GM21528 (cell line): ENCODE results near the gene FER.
A peak's percentile ranks its signal among the peaks of the same experiment; 100 is the strongest.
"Not testable (repeated sequence)": the region's sequence is repeated elsewhere in the genome, so short reads cannot be mapped to it uniquely, and the experiment has no call there.

Source experiments
- ATAC-seq: cut with Tn5 transposase; IDR thresholded peaks from one replicate; pipeline ENCODE4 v1.9.1; 2021; ENCODE audit warnings: mild to moderate bottlenecking, moderate library complexity; ENCODE audit not compliant: unreplicated experiment, low FRiP score

The FER gene

DNA sequence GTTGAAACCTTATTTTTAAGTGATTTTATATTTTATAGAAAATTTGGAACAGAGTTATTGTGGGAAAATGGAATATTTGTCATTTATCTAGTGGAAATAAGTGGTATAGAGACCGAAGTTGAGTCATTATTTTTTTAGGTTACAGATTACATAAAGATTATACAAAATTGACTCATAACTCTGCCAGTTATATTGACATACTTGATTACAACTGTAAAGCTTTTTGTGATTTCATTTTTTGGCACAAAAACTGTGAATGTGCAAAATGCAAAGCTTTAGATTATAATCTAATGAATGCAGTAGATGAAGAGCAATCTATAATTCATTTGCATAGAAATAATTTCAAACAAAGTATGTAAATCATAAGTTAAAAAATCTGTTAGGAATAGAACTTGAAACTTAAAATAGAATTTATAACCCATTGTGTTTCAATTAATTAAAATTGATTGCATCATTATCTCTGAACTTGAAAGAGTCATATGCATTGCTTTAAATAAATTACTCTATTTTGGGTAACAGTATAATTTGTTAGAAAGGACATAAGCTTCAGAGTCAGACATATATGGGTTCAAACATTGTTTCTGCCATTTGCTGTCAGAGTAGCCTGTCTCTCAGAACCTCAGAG lies 280.4 kb downstream of the FER start:
- no peak for ATAC-seq

DNA sequence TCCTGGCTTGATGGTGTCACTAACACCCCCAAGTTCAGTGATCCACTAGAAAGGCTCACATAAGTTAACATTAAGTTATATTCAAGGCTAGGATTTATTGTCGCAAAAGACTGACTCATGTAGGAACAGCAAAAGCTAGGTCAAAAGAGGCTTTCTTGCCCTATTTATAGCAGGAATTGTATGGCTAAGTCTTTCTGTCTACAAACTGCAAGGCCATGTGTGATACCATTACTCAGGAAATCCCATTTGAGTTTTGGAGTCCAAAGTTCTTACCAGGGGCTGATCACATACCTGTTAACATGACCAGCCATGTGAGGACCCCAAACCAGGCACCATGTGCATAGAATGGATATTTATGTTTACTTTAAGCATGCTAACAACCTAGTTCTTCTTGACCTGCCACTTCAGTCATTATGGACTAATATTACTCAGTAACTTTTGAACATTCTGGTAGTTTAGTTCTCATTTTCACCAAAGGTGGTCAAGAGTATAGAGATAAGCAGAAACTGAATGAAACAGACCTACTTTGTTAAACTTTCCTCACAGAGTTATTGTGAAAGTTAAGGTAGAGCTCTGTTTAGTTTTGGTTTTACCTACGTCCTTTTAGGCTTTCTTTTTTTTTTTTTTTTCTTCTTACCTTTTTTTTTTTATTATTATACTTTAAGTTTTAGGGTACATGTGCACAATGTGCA lies 281.1 kb downstream of the FER start:
- peak; percentile 65 for ATAC-seq

DNA sequence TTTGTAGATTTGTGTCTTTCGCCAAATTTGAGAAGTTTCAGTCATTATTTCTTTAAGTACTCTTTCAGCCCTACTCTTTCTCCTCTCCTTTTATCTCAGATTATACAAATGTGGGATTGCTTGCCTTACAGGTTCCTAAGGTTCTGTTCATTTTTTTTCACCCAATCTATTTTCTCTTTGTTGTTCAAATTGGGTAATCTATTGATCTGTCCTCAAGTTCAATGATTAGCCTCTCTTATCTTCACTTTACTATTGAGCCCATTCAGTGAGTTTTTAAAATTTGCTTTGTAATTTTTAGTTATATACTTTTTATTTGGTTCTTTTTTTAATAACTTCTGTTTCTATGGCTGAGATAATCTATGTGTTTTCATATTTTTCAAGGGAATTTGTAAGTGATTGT lies 282.1 kb downstream of the FER start:
- no peak for ATAC-seq

DNA sequence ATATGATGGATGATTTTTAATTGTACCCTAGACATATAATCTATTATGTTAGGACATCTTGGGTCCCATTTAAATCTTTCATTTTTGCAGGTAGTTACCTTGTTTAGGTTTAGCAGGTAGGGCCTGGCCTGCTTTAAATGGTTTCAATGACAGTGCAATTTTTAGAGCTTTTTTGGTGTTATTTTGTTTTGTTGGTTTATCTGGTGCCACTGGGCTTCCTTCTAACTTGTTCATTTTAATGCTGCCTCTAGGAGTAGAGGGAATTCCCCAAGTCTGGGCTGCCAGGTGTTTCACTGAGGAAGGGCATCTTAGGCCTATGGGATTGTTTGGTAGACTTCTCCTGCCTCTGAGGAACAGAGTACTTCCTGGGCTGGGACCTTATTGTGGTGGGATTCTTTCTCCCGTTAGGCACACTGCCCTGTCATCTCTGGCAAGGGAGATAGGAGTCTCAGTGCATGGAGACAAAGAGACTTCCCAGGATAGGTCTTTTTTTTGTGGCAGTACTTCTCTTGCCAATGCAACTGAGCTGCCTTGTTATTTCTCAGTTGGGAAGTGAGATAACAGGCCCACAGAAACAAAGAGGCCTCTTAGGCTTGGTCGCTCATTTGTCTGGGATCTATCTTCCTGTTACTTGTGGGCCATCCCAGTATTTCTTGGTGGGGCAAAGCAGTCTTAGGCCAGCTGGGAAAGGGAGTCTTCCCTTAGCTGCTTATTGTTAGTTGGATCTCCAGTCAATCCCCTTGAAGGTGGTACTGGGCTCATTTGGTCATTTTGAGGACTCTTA lies 282.9 kb downstream of the FER start:
- ATAC-seq = no peak

DNA sequence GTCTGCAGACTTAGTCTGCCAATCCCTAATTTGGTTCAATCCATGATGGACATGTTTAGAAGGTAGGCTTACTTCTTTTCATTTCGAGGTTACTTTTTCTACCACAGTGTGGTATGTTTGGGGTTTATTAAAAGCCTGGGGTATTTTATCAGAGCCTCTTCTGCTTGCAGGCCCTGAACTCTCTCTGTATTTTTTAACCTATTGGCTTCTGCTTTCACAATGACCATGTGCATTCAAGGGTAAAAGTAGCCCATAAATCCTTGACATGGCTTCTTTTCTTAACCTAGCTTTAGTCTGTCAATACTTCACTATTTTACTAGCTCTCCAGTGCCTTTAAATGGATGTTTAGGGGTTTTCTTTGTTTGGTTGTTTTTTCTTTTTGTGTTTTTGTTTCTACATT lies 286.6 kb downstream of the FER start:
- ATAC-seq = no peak

DNA sequence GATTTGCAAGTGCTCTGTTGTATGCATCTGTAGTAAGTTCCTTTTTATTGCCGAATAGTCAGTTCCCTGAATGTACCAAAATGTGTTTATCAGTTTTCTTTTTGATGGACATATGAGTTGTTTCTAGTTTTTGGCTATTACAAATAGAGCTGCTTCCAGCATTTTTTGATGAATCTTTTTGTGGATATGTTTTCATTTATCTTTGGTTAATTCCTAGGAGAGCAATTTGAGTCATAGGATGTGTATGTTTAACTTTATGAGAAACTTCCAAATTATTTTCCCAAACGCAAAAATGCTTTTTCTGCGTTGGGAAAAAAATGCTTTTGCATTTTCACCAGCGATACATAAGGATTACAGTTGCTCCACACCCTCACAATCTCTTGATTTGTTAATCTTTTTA lies 287.7 kb downstream of the FER start:
- no peak for ATAC-seq

DNA sequence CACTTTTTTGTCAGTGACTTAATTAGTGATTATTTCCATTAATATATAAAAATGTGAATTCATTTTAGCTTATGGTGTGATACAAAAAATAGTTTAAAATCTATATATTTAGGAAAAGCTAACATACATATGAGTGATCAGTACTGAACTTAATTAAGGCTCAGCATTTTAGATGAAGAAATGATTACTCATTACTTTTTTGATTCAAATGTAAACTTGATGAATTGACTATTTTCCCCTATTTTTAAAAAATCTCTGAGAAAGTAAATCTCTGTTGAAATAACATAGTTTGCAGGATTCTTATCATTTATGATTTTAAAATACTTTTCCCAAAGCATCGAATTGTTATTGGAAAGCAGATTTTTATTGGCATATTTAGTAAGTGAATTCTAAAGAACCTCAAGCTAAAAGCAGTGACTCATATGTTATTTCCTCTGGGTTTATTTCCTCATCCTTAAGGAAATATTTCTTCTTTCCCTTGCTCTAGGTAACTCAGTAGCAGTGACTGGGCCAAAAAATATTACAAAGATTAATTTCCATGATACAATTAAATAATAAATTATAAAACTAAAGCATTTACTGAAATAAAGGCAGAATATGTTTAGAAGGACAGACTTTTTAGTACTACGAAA lies 290.6 kb downstream of the FER start:
- ATAC-seq = no peak

DNA sequence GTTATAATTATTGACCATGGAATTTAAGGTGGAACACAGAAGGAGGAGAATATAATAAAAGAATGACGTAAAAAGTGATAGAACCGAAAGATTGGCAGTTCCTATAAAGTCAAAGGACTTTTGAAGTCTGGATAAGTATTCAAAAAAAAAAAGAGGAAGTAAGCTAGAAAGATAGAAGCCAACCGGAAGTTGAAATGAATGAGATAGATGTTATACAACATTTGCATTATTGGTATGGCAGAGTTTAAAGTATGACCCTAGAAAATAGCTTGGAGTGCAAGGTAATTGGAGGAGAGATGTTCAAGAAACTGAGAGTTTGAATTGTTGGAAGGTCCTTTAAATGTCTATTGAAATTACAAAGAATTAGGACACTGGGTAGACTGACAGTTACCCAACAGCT lies 293.6 kb downstream of the FER start:
- ATAC-seq = no peak

DNA sequence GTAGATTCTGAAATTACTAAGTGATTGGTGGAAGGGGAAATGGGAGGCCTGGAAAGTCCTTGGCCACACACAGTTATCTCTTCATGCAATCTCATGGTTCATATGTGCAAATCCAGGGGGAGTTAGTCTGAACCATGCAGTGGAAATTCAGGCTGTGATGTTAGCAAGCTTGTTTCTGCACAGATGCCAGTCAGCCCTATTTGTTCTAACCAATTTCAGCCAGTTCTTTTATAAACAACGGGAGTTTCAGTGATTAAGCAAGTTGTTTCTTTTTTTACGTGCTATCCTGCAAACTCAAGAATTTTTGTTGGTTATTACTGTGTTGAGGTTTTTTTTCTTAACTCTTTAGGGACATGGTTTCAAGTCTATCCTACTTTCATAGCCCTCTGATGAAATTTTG lies 298.0 kb downstream of the FER start:
- no peak for ATAC-seq

DNA sequence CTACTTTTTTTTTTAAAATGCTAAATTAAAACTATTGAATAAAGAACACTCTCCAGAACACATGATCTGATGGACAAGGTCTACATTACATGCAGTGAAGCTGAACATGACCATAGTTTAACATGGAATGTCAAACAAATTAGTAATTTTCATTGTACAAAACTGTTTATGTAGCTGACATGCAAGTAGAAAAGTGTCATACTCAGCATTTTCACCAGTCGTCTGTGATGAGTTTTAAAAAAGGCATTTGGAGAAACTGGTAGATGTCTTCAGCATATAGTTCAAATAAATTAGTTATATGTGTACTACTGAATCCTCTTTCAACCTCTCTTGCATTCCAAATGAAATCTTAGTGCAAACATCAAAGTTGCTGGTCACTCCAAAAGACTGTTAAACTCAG lies 301.9 kb downstream of the FER start:
- no peak for ATAC-seq

DNA sequence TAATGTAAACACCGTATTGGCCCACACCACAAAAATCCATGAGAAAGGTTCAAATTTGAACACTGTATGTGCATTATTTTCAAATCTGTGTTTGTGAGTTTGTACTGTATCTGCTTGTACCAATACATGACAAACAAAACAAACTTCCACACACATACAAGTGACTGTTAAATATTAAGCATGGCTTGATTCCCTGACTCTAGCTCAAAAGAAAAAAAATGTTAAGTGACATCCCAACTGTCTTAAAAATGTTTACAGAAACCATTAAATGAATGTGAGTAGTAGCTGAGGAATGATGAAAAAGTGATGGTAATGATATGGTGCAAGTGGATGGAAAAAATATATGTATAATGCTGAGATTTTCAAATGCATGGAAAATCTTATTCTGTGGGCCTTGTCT lies 302.6 kb downstream of the FER start:
- not testable (repeated sequence) for ATAC-seq

DNA sequence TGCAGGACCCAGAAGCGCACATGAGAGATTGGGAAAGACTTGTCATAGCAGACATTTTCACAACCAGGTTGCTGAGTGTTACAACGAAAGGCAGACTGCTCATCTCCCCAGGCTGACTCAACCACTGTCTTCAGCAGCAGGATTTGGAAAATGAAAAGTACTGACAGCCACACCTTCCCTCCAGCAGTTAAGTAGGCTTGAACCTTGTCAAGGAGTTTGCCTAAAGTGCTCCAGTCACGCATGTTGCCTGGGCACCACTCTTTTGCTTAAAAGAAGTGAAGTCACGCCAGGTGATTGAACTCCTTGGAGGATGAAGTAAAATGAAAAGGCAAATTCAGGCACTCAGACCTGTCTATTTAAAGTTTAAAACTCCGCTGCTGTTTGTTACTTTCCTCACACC lies 304.5 kb downstream of the FER start:
- ATAC-seq = not testable (repeated sequence)

DNA sequence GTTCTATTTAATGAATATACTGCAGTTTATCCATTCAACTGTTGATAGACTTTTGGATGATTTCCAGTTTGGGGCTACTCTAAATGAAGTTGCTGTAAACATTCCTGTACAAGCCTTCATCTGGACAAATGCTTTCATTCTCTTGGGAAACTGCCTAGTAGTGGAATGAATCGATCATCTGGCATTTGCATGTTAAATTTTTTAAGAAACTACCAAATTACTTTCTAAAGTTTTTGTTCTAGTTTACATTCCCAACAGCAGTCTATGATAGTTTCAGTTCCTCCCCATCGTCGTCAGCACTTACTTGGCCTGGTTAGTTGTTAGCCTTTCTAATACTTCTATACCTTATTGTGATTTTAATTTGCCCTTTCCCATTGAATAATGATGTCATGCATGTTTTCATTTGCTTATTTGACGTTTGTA lies 306.3 kb downstream of the FER start:
- ATAC-seq = no peak

DNA sequence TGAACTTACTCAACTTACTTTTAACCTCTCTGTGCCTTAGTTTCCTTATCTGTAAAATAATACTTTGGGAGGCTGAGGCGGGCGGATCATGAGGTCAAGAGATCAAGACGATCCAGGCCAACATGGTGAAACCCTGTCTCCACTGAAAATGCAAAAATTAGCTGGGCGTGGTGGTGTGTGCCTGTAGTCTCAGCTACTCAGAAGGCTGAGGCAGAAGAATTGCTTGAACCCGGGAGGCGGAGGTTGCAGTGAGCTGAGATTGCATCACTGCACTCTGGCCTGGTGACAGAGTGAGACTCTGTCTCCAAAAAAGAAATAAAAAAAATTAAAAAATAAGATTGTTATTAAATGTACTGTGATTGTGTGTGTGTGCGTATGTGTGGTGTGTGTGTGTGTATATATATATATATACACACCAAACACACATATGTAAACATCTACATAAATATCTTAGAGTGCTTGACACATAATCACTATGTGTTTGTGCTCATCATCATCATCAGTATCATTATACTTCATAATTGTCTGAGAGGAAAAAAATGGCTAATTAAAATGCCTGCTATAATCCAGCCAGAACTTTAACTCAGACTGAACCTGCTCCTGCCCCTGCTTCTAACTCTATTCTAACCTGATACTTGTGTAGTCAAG lies 312.8 kb downstream of the FER start:
- ATAC-seq = no peak

DNA sequence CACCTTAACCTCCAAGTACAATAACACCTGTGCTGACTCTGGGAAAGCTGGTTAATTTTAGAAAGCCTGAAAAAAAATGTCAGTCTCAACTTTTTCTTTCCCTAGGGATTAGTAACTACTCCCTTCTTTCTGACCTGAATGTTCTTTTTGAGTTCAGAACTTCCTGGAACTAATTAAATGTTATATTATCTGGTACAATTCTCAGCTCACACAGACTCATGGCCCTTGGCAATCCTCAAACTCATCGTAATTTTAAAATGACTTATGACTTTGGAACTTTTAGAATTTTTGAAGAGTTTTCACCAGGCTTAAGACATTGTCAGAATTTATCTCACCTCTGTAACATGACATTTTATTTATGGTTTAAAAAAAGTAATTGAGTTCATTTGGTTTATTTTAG lies 315.0 kb downstream of the FER start:
- ATAC-seq = no peak

DNA sequence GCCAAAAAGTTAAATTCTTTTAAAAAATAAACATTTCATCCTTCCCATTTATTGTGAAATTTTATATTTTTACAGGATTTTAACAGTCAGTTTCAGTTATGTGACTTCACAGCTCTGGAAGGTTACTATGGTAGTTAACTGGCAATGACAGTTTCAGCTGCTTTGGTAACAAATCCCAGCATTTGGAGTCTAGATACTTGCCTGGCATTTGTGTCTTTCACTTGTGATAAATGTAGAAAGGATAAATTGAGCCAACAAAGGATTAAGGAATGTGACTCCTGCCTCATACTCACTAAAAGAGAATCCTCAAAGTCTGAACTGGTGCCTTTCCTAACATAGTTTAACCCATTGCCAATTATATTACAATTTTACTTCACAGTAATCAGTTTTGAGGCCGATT lies 315.5 kb downstream of the FER start:
- ATAC-seq = no peak

DNA sequence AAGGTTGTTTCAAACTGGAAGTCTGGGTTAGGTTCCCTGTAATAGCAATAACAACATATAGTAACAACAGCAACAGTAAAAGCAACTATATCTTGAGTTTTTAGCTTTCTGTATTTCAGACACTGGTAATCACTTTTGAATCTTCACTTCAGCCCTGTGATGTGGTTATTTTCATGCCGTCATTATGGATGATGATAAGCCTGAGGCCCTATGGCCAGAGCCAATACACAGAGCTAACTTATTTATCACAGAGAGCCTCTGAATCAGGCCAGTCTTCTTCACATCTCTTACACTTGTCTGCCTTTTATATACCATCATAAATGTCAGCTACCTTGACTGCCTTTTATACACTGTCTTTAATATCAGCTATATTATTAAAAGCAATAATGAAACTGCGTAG lies 329.0 kb downstream of the FER start:
- ATAC-seq = no peak

DNA sequence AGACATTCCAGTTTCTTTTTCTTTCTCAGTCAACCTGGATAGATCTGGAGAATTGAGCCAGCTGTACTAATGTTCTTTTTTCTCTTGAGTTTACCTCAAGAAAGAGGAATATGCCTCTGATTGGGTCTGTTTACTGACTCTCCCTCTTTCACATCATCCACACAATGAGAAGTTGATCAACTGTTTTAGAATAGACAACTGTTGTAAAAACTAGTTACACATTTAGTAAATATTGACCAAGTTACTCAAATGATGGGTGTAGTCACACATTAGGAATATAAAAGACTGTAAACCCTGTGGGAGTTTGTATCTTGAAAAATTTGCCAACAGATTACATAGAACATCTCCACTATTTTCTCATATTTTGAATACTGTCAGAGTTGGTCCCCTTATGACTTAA lies 330.8 kb downstream of the FER start:
- no peak for ATAC-seq

DNA sequence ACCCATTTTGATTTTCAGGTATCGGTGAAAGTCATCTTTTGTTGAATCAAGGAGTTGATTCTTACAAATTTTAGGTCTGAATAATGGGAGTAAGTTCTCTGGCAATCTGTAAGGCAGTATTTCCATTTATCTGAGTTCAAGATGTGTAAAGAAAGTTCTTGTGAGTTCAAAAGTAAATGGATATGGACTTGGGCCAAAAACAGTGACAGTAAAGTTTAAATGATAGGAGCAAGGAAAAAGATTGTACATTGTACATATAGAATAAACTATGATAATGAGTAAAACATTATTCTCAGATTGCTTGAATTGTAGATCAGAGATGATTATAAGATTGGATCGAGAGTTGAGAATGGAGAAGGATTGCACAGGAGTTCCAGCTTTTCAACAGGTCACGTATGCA lies 332.8 kb downstream of the FER start:
- ATAC-seq = no peak

DNA sequence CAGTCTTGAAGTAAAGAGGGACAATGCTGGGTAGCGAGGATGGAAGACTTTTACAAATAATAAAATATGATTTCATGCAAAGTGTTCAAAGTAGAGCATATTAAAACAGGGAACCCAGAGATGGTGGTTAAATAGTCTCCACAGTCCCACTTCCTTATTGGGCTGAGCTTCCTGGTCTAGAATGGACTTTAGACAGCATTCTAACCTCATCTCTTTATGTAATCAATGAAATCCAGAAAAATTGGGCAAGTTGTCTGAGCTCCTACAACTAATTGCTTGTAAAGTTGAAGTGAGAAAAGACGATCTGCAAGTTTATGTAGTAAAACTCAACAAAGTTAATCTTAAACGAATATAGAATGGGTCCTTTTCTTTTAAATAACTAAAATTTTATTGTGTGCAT lies 333.2 kb downstream of the FER start:
- ATAC-seq = no peak

DNA sequence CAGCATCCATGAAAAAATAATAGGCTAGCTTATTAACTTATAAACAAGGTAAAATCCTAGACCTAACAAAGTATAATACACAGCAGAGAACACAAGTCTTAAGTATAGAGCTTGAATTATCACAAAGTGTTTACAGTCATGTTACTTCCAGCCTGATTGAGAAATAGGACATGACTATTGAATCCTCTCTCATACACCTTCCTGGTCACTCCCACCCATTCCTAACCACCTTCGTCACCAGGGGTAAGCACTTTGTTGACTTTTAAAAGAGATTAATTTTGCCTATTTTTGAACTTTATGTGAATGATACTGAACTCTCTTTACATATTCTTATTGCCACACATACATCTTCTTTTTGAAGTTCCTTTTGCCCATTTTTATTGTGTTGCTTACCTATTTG lies 336.2 kb downstream of the FER start:
- no peak for ATAC-seq
